OCI-LY7 (cell line): ENCODE data around the gene TWF2. TPM values are rescaled to one million over a fixed set of nuclear protein-coding genes. Genes with fewer than 3 reads are reported as not detected.

Source experiments
- BruUV-seq: library from RNA; stranded (reverse); fragments of 400-500 nt; replicated peaks from 2 replicates; lab custom pipeline; 2021; lab: Mats Ljungman, UMichigan
- CTCF ChIA-PET: fragments of 300-600 bp; sonication (Branson Sonifier 250); formaldehyde crosslinking; loops from one replicate; lab custom pipeline; 2022; ENCODE audit warnings: antibody characterized with exemption; ENCODE audit not compliant: unreplicated experiment; lab: Charles Lee
- POLR2A ChIA-PET: fragments of 300-600 bp; sonication (Branson Sonifier 250); formaldehyde crosslinking; loops from one replicate; lab custom pipeline; 2022; ENCODE audit warnings: antibody characterized with exemption; lab: Charles Lee
- DNase-seq: peaks from one replicate; pipeline ENCODE4 v3.0.0-alpha.2; 2015; ENCODE audit warnings: low spot score
- H2AFZ ChIP-seq: fragments of 200-600 bp; sonication (generic), shearing (Covaris generic); 2 replicates; pipeline ENCODE4 v1.6.1; 2014; ENCODE audit warnings: mild to moderate bottlenecking, antibody characterized with exemption, low read length, moderate library complexity
- H3K27ac ChIP-seq: fragments of 200-600 bp; sonication (generic); 2 replicates; pipeline ENCODE4 v1.5.1; 2014; ENCODE audit warnings: mixed run types, low read depth, mild to moderate bottlenecking, moderate library complexity, low read length, inconsistent platforms; ENCODE audit not compliant: poor library complexity, severe bottlenecking
- H3K36me3 ChIP-seq: fragments of 200-600 bp; sonication (generic); 2 replicates; pipeline ENCODE4 v1.6.1; 2014; ENCODE audit warnings: mild to moderate bottlenecking, antibody characterized with exemption, low read length, moderate library complexity, mixed read lengths; ENCODE audit not compliant: insufficient read depth
- H3K4me1 ChIP-seq: fragments of 200-600 bp; sonication (generic); 2 replicates; pipeline ENCODE4 v1.5.1; 2014; ENCODE audit warnings: mild to moderate bottlenecking, low read length; ENCODE audit not compliant: insufficient read depth, poor library complexity, severe bottlenecking
- H3K4me2 ChIP-seq: fragments of 200-600 bp; sonication (generic); 2 replicates; pipeline ENCODE4 v1.6.1; 2014; ENCODE audit warnings: mild to moderate bottlenecking, low read length
- H3K4me3 ChIP-seq: fragments of 200-600 bp; sonication (generic); 2 replicates; pipeline ENCODE4 v1.5.1; 2014; ENCODE audit warnings: mild to moderate bottlenecking, low read depth, low read length; ENCODE audit not compliant: poor library complexity, severe bottlenecking
- H3K79me2 ChIP-seq: fragments of 200-600 bp; sonication (generic); 2 replicates; pipeline ENCODE4 v1.6.1; 2016; ENCODE audit warnings: low read depth, mild to moderate bottlenecking, low read length, moderate library complexity, mixed read lengths; ENCODE audit not compliant: insufficient read depth
- H3K9me2 ChIP-seq: fragments of 200-600 bp; sonication (generic); 2 replicates; pipeline ENCODE4 v1.6.1; 2016; ENCODE audit warnings: mild to moderate bottlenecking, low read length, mixed read lengths; ENCODE audit not compliant: insufficient read depth
- H3K9me3 ChIP-seq: fragments of 200-600 bp; sonication (generic); 2 replicates; pipeline ENCODE4 v1.6.1; 2014; ENCODE audit warnings: mild to moderate bottlenecking, mixed run types, low read length, mixed read lengths
- H4K20me1 ChIP-seq: fragments of 200-600 bp; sonication (generic); 2 replicates; pipeline ENCODE4 v1.6.1; 2014; ENCODE audit warnings: mild to moderate bottlenecking, antibody characterized with exemption, low read length, moderate library complexity, mixed read lengths; ENCODE audit not compliant: insufficient read depth
- EZH2phosphoT487 ChIP-seq: fragments of 200-600 bp; sonication (generic); IDR thresholded peaks from 2 replicates; pipeline ENCODE4 v1.6.1; 2018; ENCODE audit warnings: low read depth, borderline replicate concordance, mild to moderate bottlenecking, mixed run types, antibody characterized with exemption, low read length, moderate library complexity, mixed read lengths
- intact Hi-C: fragments of 100-400 bp; cut with micrococcal nuclease; formaldehyde crosslinking; loops from one replicate; pipeline ENCODE4 v1.10.0; 2022; ENCODE audit not compliant: unreplicated experiment
- total RNA-seq, 2 experiments: library from RNA; depleted of rRNA in 1 of 2; stranded (reverse); fragments of >200 nt in 1 of 2; shearing (Covaris generic) in 1 of 2; gene quantifications; 2 replicates each; pipeline ENCODE4 v1.2.3, GENCODE V29; 2014 to 2022
- TF ChIP-seq, protein P1 (sequence below): fragments of 200-600 bp; sonication (generic); conservative IDR thresholded peaks from 2 replicates; pipeline ENCODE4 v1.5.1; 2014; ENCODE audit warnings: mild to moderate bottlenecking, antibody characterized with exemption, low read length, moderate library complexity, mixed read lengths

TWF2 gene
- total RNA-seq, 2 experiments from 2014 or later: 52.8 to 64.9 TPM

DNA sequence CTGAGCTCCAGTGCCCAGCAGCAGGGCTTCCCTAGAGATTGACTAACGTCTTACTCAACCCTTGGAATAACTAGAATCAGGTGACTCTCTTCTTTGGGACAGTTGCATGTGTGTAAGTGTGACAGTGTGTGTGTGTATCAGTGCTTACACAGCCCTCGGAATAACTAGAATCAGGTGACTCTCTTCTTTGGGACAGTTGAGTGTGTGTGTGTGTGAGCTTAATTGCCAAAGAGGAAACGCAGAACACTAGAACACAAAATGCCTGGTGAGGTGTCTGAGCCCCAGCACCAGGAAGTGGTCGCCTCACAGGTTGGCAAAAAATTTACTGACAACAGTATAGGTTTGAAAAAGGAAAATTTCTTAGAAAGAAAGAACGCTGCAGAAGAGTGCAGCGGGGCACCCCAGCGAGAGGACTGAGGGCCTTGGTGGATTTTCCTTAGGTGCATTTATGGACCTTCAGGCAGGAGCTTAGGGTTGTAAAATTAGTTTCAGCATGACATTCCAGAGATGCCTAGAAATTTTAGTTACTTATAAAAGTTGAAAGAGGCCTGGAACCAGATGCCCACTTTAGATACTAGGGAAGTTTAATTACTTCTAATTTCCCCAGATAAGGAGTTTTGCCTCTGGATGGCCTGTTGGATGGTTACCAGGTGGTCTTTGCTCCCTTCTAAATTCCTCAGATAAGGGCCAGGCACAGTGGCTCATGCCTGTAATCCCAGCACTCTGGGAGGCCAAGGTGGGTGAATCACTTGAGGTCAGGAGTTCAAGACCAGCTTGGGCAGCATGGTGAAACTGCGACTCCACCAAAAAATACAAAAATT lies 43.2 kb upstream of the TWF2 start:
- H3K36me3 ChIP-seq: peaks cover 1% of the 10 kb centered on the region; the same call in 1 of the 2 replicates
- H3K4me2 ChIP-seq: no peak overlapping the region
- no peak overlapping the region for H3K4me3 ChIP-seq
- H3K27ac ChIP-seq: no peak overlapping the region
- 0 out of 2 replicates have a peak, but pooled peaks cover 1% of the 10 kb centered on the region for H4K20me1 ChIP-seq
- H3K9me3 ChIP-seq: no peaks in the 10 kb centered on the region
- ChIA-PET POLR2A (interaction anchor here (0.5 to 1.5 kb wide), 2 partner anchors 43 to 116 kb away, joined by 3 read pairs; partner anchors contain the start of gene TWF2), CTCF (no interaction called here)
- no peaks in the 10 kb centered on the region for H3K9me2 ChIP-seq
- no peak overlapping the region for H2AFZ ChIP-seq
- intact Hi-C loops: no loop called here
- peaks cover 21% of the 10 kb centered on the region for H3K4me1 ChIP-seq
- TF ChIP-seq EZH2phosphoT487: no peak
- TF ChIP-seq, protein P1, sequence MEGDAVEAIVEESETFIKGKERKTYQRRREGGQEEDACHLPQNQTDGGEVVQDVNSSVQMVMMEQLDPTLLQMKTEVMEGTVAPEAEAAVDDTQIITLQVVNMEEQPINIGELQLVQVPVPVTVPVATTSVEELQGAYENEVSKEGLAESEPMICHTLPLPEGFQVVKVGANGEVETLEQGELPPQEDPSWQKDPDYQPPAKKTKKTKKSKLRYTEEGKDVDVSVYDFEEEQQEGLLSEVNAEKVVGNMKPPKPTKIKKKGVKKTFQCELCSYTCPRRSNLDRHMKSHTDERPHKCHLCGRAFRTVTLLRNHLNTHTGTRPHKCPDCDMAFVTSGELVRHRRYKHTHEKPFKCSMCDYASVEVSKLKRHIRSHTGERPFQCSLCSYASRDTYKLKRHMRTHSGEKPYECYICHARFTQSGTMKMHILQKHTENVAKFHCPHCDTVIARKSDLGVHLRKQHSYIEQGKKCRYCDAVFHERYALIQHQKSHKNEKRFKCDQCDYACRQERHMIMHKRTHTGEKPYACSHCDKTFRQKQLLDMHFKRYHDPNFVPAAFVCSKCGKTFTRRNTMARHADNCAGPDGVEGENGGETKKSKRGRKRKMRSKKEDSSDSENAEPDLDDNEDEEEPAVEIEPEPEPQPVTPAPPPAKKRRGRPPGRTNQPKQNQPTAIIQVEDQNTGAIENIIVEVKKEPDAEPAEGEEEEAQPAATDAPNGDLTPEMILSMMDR: no peak
- no TSS peak for BruUV-seq
- peak; percentile 18 for DNase-seq
- peaks cover 15% of the 10 kb centered on the region for H3K79me2 ChIP-seq

DNA sequence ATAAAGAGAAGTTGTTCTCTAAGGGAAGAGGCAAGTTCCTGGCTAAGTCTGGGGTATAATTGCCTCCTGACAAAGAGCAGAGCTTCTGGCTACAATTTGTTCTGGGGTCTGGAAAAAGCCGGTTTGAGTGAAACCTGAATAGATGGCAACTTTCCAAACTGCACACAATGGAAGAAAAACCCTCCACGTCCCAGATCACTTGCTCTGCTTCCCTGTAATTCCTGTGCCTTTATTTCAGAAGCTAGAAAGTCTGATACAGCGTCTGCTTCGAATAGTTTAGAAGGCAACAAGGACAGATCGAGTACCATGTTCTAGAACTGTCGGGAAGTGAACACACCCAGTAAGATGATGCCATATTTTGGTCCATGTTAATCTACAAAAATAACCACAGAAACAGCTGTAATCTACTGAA lies 41.1 kb upstream of the TWF2 start:
- H3K36me3 ChIP-seq: peaks cover 21% of the 10 kb centered on the region
- H3K79me2 ChIP-seq: peaks cover 31% of the 10 kb centered on the region
- no peak overlapping the region for H3K27ac ChIP-seq
- H3K4me2 ChIP-seq: no peak overlapping the region
- H4K20me1 ChIP-seq: peaks cover 15% of the 10 kb centered on the region
- no peak overlapping the region for H3K4me3 ChIP-seq
- intact Hi-C loops: no loop called here
- no peaks in the 10 kb centered on the region for H3K9me2 ChIP-seq
- ChIA-PET POLR2A (interaction anchor here (0.7 to 2.0 kb wide), 4 partner anchors 9 to 55 kb away, joined by 3 to 13 read pairs (median 4); partner anchors contain the start of genes TLR9 and TWF2), CTCF (interaction anchor here (0.9 kb wide), 1 partner anchor 78 kb away, joined by 3 read pairs; no protein-coding TSS in a partner anchor)
- no peak overlapping the region for H2AFZ ChIP-seq
- H3K4me1 ChIP-seq: peaks cover 29% of the 10 kb centered on the region
- BruUV-seq: no TSS peak
- no peak for DNase-seq
- H3K9me3 ChIP-seq: no peaks in the 10 kb centered on the region
- TF ChIP-seq, protein P1: no peak
- TF ChIP-seq EZH2phosphoT487: no peak
